Activated T-cell treated with anti-CD3 and anti-CD28 coated beads for 24 hours (primary cell): Measurements from ENCODE around the gene SPR.

Source experiments
- DNase-seq: peaks from one replicate; pipeline ENCODE4 v3.0.0-alpha.2; 2020; ENCODE audit warnings: low read depth

SPR gene

GRCh38 chr2:72887032-72887739 lies at the start of gene SPR:
TSS of gene SPR (plus strand) at chr2:72887408. CDS start at chr2:72887433, 25 bp downstream.
- peak; percentile 62 for DNase-seq

GRCh38 chr2:72840066-72840465 lies 47.1 kb upstream of the SPR start:
- DNase-seq = no peak

- DNase-seq = no peak
Measured at GRCh38 chr2:72841462-72842125, 45.6 kb upstream of the SPR start.

- DNase-seq = no peak
Measured at GRCh38 chr2:72843301-72843700, 43.9 kb upstream of the SPR start.

- no peak for DNase-seq
Measured at GRCh38 chr2:72846171-72847095, 40.8 kb upstream of the SPR start.

GRCh38 chr2:72847534-72848315 lies 39.5 kb upstream of the SPR start:
- no peak for DNase-seq

- no peak for DNase-seq
Measured at GRCh38 chr2:72848436-72849137, 38.6 kb upstream of the SPR start.

- DNase-seq = no peak
Measured at GRCh38 chr2:72849138-72849462, 38.1 kb upstream of the SPR start.

GRCh38 chr2:72851333-72851732 lies 35.9 kb upstream of the SPR start:
- no peak for DNase-seq

- DNase-seq = peak; percentile 39
Measured at GRCh38 chr2:72859831-72860262, 27.4 kb upstream of the SPR start.

- DNase-seq = peak; percentile 83
Measured at GRCh38 chr2:72862239-72862988, 24.8 kb upstream of the SPR start.

- DNase-seq = no peak
Measured at GRCh38 chr2:72863046-72863445, 24.2 kb upstream of the SPR start.

- DNase-seq = peak; percentile 10
Measured at GRCh38 chr2:72864500-72864899, 22.7 kb upstream of the SPR start.

GRCh38 chr2:72871060-72871459 lies 16.1 kb upstream of the SPR start:
- DNase-seq = no peak

- DNase-seq = no peak
Measured at GRCh38 chr2:72871880-72872279, 15.3 kb upstream of the SPR start.

GRCh38 chr2:72883356-72883962 lies 3.7 kb upstream of the SPR start:
- no peak for DNase-seq

GRCh38 chr2:72886505-72887031 lies 640 bp upstream of the SPR start:
- DNase-seq = no peak

- DNase-seq = peak; percentile 49
Measured at GRCh38 chr2:72887740-72888437, 681 bp downstream of the SPR start.
